WTC11 (cell line): ENCODE data around the gene IFT122. TPM values are rescaled to one million over a fixed set of nuclear protein-coding genes. Genes with fewer than 3 reads are reported as not detected.

Source experiments
- ATAC-seq: fragments of 200-7000 bp; cut with Tn5 transposase; 2 replicates; pipeline ENCODE4 v1.10.0; 2021; ENCODE audit warnings: mild to moderate bottlenecking, moderate library complexity
- CTCF ChIA-PET: fragments of 300-600 bp; sonication (Branson Sonifier 250); formaldehyde crosslinking; loops from one replicate; lab custom pipeline; 2021; ENCODE audit warnings: antibody characterized with exemption; lab: Charles Lee
- POLR2A ChIA-PET: fragments of 350-600 bp; sonication (Branson Sonifier 250); formaldehyde crosslinking; loops from one replicate; lab custom pipeline; 2021; ENCODE audit warnings: antibody characterized with exemption; lab: Charles Lee
- DNase-seq: peaks from one replicate; pipeline ENCODE4 v3.0.0; 2021; ENCODE audit warnings: low spot score
- H3K27ac Mint-ChIP-seq: 2 replicates; pipeline ENCODE4 v1.8.0; 2021; ENCODE audit warnings: mixed read lengths
- H3K27me3 Mint-ChIP-seq: 2 replicates; pipeline ENCODE4 v1.8.0; 2021; ENCODE audit warnings: low read depth, mild to moderate bottlenecking, moderate library complexity, mixed read lengths
- H3K36me3 Mint-ChIP-seq: 2 replicates; pipeline ENCODE4 v1.8.0; 2021; ENCODE audit warnings: mixed read lengths
- H3K4me1 Mint-ChIP-seq: 2 replicates; pipeline ENCODE4 v1.8.0; 2022; ENCODE audit warnings: mixed read lengths
- H3K4me3 Mint-ChIP-seq: 2 replicates; pipeline ENCODE4 v1.8.0; 2021; ENCODE audit warnings: mild to moderate bottlenecking, moderate library complexity, mixed read lengths
- H3K9me3 Mint-ChIP-seq: 2 replicates; pipeline ENCODE4 v1.8.0; 2021; ENCODE audit warnings: mixed read lengths
- CBFB ChIP-seq: sonication (generic); formaldehyde crosslinking; IDR thresholded peaks from 2 replicates; pipeline ENCODE4 v1.8.1; 2022; ENCODE audit warnings: mild to moderate bottlenecking, low read depth, missing genetic modification reagents
- FOXK1 ChIP-seq: sonication (generic); formaldehyde crosslinking; IDR thresholded peaks from 2 replicates; pipeline ENCODE4 v1.8.0; 2022; ENCODE audit warnings: mild to moderate bottlenecking, moderate library complexity, missing genetic modification reagents
- GRHL2 ChIP-seq: fragments of 250-450 bp; sonication (Bioruptor Pico); IDR thresholded peaks from 2 replicates; pipeline ENCODE4 v1.8.0; 2022; ENCODE audit warnings: mild to moderate bottlenecking, moderate library complexity; ENCODE audit not compliant: insufficient replicate concordance, severe bottlenecking
- IRF2 ChIP-seq: sonication (generic); formaldehyde crosslinking; IDR thresholded peaks from 2 replicates; pipeline ENCODE4 v1.8.0; 2022; ENCODE audit warnings: low read depth, missing genetic modification reagents, borderline replicate concordance
- JUN ChIP-seq: sonication (generic); formaldehyde crosslinking; IDR thresholded peaks from 2 replicates; pipeline ENCODE4 v1.8.0; 2023; ENCODE audit warnings: mild to moderate bottlenecking, missing genetic modification reagents
- MXD4 ChIP-seq: fragments of 250-450 bp; sonication (Bioruptor Pico); IDR thresholded peaks from 2 replicates; pipeline ENCODE4 v1.8.0; 2021; ENCODE audit warnings: mild to moderate bottlenecking, moderate library complexity, borderline replicate concordance
- PRRX2 ChIP-seq: fragments of 250-450 bp; sonication (Bioruptor Pico); IDR thresholded peaks from 2 replicates; pipeline ENCODE4 v1.8.0; 2021; ENCODE audit warnings: mild to moderate bottlenecking
- TEAD4 ChIP-seq: sonication (generic); formaldehyde crosslinking; IDR thresholded peaks from 2 replicates; pipeline ENCODE4 v1.8.0; 2022; ENCODE audit warnings: mild to moderate bottlenecking, missing genetic modification reagents
- ZNF121 ChIP-seq: sonication (generic); formaldehyde crosslinking; IDR thresholded peaks from 2 replicates; pipeline ENCODE4 v1.8.0; 2023; ENCODE audit warnings: missing genetic modification reagents
- ZNF138 ChIP-seq: sonication (generic); formaldehyde crosslinking; conservative IDR thresholded peaks from 2 replicates; pipeline ENCODE4 v1.8.1; 2022; ENCODE audit warnings: mild to moderate bottlenecking, moderate library complexity, missing genetic modification reagents
- ZNF219 ChIP-seq: sonication (generic); formaldehyde crosslinking; IDR thresholded peaks from 2 replicates; pipeline ENCODE4 v1.8.0; 2023; ENCODE audit warnings: missing genetic modification reagents, mild to moderate bottlenecking, borderline replicate concordance
- ZNF317 ChIP-seq: sonication (generic); formaldehyde crosslinking; IDR thresholded peaks from 2 replicates; pipeline ENCODE4 v1.8.1; 2023; ENCODE audit warnings: low read depth, mild to moderate bottlenecking, moderate library complexity, missing genetic modification reagents, borderline replicate concordance
- ZNF671 ChIP-seq: fragments of 250-450 bp; sonication (Bioruptor Pico); IDR thresholded peaks from 2 replicates; pipeline ENCODE4 v1.8.0; 2021; ENCODE audit warnings: mild to moderate bottlenecking
- total RNA-seq: library from RNA; stranded (reverse); gene quantifications from 3 replicates; pipeline ENCODE4 v1.2.3, GENCODE V29; 2021
- TF ChIP-seq, protein P1 (sequence below): fragments of 250-450 bp; sonication (Bioruptor Pico); IDR thresholded peaks from 2 replicates; pipeline ENCODE4 v1.9.0; 2021; ENCODE audit warnings: mild to moderate bottlenecking, borderline replicate concordance
- TF ChIP-seq, protein P2 (sequence below): sonication (generic); formaldehyde crosslinking; IDR thresholded peaks from 2 replicates; pipeline ENCODE4 v1.8.1; 2022; ENCODE audit warnings: low read depth, mild to moderate bottlenecking, moderate library complexity, missing genetic modification reagents, borderline replicate concordance
- TF ChIP-seq, protein P3 (sequence below): fragments of 250-450 bp; sonication (Bioruptor Pico); IDR thresholded peaks from 2 replicates; pipeline ENCODE4 v1.8.0; 2021; ENCODE audit warnings: mild to moderate bottlenecking
- TF ChIP-seq, protein P4 (sequence below): sonication (generic); formaldehyde crosslinking; IDR thresholded peaks from 2 replicates; pipeline ENCODE4 v1.8.0; 2023; ENCODE audit warnings: missing genetic modification reagents
- TF ChIP-seq, protein P5 (sequence below): sonication (generic); formaldehyde crosslinking; IDR thresholded peaks from 2 replicates; pipeline ENCODE4 v1.8.0; 2022; ENCODE audit warnings: mild to moderate bottlenecking, missing genetic modification reagents

IFT122 gene
- total RNA-seq, 1 experiment from 2014 or later, result 22.8 TPM

DNA sequence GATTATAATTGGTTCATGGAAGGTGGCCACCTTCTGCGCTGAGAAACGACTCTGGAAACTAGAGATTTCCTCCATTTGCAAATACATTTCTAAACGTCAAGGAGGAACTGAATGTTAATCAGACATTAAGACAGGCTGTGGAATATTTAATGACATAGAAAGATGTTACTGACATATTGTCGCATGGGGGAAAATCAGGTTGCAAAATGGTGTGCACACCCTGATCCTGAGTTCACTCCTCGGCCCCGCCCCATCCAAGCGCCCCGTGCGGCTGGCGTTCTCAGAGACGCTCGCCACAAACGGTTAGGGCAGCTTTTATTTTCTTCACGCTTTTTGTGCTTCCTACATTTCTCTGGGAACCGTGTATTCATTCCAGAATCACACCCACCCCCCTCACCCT lies 113.7 kb downstream of the IFT122 start (continued):
- TF ChIP-seq, protein P1, sequence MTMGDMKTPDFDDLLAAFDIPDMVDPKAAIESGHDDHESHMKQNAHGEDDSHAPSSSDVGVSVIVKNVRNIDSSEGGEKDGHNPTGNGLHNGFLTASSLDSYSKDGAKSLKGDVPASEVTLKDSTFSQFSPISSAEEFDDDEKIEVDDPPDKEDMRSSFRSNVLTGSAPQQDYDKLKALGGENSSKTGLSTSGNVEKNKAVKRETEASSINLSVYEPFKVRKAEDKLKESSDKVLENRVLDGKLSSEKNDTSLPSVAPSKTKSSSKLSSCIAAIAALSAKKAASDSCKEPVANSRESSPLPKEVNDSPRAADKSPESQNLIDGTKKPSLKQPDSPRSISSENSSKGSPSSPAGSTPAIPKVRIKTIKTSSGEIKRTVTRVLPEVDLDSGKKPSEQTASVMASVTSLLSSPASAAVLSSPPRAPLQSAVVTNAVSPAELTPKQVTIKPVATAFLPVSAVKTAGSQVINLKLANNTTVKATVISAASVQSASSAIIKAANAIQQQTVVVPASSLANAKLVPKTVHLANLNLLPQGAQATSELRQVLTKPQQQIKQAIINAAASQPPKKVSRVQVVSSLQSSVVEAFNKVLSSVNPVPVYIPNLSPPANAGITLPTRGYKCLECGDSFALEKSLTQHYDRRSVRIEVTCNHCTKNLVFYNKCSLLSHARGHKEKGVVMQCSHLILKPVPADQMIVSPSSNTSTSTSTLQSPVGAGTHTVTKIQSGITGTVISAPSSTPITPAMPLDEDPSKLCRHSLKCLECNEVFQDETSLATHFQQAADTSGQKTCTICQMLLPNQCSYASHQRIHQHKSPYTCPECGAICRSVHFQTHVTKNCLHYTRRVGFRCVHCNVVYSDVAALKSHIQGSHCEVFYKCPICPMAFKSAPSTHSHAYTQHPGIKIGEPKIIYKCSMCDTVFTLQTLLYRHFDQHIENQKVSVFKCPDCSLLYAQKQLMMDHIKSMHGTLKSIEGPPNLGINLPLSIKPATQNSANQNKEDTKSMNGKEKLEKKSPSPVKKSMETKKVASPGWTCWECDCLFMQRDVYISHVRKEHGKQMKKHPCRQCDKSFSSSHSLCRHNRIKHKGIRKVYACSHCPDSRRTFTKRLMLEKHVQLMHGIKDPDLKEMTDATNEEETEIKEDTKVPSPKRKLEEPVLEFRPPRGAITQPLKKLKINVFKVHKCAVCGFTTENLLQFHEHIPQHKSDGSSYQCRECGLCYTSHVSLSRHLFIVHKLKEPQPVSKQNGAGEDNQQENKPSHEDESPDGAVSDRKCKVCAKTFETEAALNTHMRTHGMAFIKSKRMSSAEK, result no peak
- TF ChIP-seq ZNF219 (CRISPR knock-in tag) (no peak), IRF2 (no peak), ZNF671 (no peak), FOXK1 (CRISPR knock-in tag) (no peak), GRHL2 (CRISPR knock-in tag) (no peak), MXD4 (no peak), TEAD4 (CRISPR knock-in tag) (no peak), ZNF138 (CRISPR knock-in tag) (no peak)
- TF ChIP-seq, protein P2, sequence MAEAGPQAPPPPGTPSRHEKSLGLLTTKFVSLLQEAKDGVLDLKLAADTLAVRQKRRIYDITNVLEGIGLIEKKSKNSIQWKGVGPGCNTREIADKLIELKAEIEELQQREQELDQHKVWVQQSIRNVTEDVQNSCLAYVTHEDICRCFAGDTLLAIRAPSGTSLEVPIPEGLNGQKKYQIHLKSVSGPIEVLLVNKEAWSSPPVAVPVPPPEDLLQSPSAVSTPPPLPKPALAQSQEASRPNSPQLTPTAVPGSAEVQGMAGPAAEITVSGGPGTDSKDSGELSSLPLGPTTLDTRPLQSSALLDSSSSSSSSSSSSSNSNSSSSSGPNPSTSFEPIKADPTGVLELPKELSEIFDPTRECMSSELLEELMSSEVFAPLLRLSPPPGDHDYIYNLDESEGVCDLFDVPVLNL, result no peak
- TF ChIP-seq, all 79 proteins: peak for 0

DNA sequence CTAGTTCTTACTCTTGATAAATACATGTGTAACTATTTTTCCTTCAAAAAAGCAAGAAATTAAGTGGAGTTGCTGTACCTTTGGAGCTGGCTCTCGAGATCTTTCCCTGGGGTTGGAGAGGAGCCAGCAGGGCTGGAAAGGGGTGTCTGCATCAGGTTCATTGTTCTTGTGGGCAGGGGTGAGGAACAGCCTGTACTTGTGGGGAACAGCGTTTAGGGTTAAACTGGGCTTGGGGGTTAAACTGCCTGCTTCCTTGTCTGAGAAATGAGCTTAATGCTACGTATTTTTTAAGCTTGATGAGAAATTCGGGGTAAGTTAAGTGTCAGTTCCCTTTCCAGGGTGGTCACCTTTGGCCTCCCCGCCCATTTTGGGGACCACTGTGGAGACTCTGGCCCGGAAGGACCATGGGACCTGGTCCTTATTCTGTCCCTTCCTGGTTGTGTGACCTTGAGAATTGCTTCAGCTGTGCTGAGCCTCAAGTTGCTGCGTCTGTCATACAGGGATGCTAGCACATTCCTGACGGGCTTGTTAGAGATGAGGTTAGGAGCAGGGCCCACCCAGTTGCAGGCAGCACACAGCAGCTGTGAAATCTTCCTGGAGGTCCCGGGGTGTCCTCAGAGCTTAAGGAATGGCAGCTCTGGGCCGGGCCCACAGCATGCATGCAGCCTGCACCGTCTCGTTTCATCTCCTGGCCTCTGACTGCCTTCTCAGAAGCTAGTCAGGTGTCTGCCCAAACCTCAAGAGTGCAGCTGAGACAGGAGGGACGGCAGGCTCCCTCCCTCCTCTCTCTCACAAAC lies 114.5 kb downstream of the IFT122 start:
- ChIA-PET CTCF (interaction anchor here (0.7 to 2.2 kb wide), 7 partner anchors 10 to 75 kb away, joined by 3 to 12 read pairs (median 5); no protein-coding TSS in a partner anchor), POLR2A (no interaction called here)
- Mint-ChIP-seq H3K4me3 (no peak overlapping the region), H3K36me3 (peaks cover 5% of the 10 kb centered on the region), H3K27ac (0 out of 2 replicates have a peak overlapping the region, but pooled peaks have one; percentile 31), H3K27me3 (no peaks in the 10 kb centered on the region), H3K4me1 (peaks cover 40% of the 10 kb centered on the region), H3K9me3 (no peaks in the 10 kb centered on the region)
- ATAC-seq (no peak), DNase-seq (no peak)
- TF ChIP-seq, protein P3, sequence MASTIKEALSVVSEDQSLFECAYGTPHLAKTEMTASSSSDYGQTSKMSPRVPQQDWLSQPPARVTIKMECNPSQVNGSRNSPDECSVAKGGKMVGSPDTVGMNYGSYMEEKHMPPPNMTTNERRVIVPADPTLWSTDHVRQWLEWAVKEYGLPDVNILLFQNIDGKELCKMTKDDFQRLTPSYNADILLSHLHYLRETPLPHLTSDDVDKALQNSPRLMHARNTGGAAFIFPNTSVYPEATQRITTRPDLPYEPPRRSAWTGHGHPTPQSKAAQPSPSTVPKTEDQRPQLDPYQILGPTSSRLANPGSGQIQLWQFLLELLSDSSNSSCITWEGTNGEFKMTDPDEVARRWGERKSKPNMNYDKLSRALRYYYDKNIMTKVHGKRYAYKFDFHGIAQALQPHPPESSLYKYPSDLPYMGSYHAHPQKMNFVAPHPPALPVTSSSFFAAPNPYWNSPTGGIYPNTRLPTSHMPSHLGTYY (CRISPR knock-in tag), result no peak

DNA sequence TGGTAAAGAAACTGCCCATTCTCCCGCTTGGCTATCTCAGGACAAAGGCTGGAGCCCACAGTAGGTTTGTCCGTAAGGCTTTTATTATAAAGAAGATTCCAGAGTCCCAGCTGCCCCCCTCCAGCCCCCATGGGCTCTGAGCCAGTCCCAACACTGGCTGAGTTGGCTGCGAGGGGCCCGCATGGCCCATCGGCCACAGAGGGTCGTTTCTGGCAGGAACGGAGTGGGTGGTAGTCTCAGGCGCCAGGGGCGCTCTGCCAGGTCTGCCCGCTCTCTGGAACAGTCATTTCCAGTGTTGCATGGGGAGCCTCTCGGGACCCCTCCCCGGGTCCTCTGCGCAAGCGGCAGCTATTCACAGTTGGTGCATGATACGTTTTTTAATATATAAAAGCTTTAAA lies 115.1 kb downstream of the IFT122 start:
- Mint-ChIP-seq H3K9me3 (no peaks in the 10 kb centered on the region), H3K36me3 (peaks cover 5% of the 10 kb centered on the region), H3K27ac (no peak overlapping the region), H3K4me1 (peaks cover 40% of the 10 kb centered on the region), H3K27me3 (no peaks in the 10 kb centered on the region), H3K4me3 (no peak overlapping the region)
- ATAC-seq (no peak), DNase-seq (no peak)
- CTCF ChIA-PET, result interaction anchor here (0.7 to 2.2 kb wide), 4 partner anchors 9 to 72 kb away, joined by 3 to 12 read pairs (median 4); no protein-coding TSS in a partner anchor
- TF ChIP-seq PRRX2 (CRISPR knock-in tag), result no peak
- no peak for TF ChIP-seq ZNF317 (CRISPR knock-in tag)
- no peak for TF ChIP-seq CBFB (CRISPR knock-in tag)
- TF ChIP-seq TEAD4 (CRISPR knock-in tag), result no peak
- TF ChIP-seq ZNF121 (CRISPR knock-in tag), result no peak
- TF ChIP-seq, protein P4, sequence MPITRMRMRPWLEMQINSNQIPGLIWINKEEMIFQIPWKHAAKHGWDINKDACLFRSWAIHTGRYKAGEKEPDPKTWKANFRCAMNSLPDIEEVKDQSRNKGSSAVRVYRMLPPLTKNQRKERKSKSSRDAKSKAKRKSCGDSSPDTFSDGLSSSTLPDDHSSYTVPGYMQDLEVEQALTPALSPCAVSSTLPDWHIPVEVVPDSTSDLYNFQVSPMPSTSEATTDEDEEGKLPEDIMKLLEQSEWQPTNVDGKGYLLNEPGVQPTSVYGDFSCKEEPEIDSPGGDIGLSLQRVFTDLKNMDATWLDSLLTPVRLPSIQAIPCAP (CRISPR knock-in tag), result no peak
- TF ChIP-seq, protein P5, sequence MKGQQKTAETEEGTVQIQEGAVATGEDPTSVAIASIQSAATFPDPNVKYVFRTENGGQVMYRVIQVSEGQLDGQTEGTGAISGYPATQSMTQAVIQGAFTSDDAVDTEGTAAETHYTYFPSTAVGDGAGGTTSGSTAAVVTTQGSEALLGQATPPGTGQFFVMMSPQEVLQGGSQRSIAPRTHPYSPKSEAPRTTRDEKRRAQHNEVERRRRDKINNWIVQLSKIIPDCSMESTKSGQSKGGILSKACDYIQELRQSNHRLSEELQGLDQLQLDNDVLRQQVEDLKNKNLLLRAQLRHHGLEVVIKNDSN (CRISPR knock-in tag), result no peak
- no peak for TF ChIP-seq JUN (CRISPR knock-in tag)
- POLR2A ChIA-PET, result no interaction called here
